Tongue (tissue), 2 donors: Measurements from ENCODE around the gene SLC10A1. TPM values are rescaled to one million over a fixed set of nuclear protein-coding genes. Genes with fewer than 3 reads are reported as not detected.
"Not testable (repeated sequence)": the region's sequence is repeated elsewhere in the genome, so short reads cannot be mapped to it uniquely, and the experiment has no call there.

Source experiments
- DNase-seq: peaks from one replicate; pipeline ENCODE4 v3.0.0-alpha.2; 2015
- total RNA-seq: library from RNA; depleted of rRNA; stranded (reverse); fragments of >200 nt; gene quantifications from one replicate; pipeline ENCODE4 v1.2.3, GENCODE V29; 2014

The SLC10A1 gene
- total RNA-seq, 1 donor from 2014 or later = not detected

DNA sequence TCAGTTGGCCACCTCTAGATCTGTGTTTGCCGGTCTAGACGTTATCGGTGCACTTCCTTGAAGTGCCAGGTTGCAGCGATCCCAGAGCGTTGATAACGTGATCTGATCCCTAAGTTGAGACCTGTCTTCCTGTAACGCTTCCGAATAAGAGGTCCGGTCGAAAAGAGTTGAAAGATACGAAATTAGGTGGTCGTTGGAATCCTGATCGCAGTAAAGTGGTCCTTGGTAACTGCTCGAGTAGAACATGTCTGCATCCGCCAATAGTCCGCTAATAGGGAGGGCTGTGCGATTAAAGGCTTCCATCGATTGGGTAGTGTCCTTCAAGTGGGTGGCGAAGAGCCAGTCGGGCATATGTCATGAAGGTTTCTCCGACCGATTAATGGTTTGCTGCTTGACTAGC is 27.4 kb downstream of the SLC10A1 start:
- DNase-seq = no peak

DNA sequence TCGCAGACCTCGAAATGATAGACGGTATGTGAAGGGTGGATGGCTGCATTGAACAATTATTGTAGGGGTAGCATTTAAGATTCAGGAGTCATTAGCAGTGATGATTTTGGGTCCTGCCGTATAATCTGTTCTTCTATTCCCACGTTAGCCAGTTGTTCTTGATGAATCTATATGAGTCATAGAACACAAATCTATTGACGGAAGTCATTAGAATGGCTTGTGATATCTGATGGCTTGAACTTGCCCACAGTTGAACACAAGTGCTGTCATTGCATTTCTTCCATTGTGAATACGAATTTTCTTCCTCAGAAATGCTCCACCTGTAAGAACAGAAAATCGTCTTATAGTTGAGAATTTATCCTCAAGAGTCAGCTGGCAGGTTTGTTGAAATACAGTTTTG is 28.2 kb downstream of the SLC10A1 start:
- no peak for DNase-seq

DNA sequence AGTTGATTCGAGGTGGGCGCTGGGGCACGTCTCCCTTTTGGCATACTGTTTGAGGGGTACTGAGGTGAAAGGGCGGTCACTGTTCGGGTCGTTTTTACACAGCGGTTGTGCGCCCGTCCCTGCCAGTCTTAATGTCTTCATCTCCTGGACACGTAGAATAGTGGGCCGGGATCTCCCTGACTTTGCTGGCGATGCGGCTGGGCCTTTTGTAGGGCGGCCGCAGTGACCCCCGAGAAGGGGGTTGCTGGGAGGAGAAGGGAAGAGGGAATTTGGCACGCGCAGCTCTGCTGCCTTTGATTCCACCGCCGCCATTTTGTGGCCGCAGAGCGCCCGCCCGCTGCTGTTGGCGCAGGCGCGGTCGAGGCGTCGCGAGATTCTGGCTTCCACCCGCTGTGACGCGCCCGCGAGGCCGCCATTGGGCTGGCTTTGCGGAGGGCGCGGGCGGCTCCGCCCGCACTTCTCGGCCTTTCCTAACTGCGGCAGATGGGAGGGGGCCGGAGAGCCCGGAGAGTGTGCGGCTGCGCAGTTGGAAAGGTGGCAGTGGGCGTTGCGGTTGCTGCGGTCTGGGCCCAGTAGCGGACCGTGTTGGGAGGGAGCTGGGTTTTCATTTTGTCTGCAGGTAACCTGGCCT is 29.6 kb downstream of the SLC10A1 start:
- DNase-seq = peak; percentile 98

DNA sequence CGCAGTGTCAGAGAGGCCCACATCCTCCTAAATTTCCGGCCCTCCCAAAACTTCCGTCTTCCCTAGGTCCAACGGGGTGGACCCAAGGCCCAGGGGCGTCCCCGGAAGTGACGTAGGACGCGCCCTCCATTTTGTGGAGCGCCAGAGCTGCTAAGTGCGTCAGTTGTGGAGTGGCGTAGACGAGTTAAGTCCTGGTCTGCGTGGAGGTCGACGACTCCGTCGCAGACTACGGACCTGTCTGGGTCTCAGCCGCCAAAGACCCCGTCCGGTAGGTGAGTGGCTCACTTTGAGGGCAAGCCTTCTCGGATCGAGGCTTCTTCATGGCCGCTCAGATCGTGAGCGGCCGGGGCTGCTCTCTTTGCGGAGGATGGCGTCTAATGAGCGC is 30.1 kb downstream of the SLC10A1 start, which contains the start of gene SRSF5:
SRSF5 (plus strand) TSS at position 159 of the 385 bp plus-strand sequence. CDS start 1,015 bp downstream, outside the sequence.
- DNase-seq = peak; percentile 99

DNA sequence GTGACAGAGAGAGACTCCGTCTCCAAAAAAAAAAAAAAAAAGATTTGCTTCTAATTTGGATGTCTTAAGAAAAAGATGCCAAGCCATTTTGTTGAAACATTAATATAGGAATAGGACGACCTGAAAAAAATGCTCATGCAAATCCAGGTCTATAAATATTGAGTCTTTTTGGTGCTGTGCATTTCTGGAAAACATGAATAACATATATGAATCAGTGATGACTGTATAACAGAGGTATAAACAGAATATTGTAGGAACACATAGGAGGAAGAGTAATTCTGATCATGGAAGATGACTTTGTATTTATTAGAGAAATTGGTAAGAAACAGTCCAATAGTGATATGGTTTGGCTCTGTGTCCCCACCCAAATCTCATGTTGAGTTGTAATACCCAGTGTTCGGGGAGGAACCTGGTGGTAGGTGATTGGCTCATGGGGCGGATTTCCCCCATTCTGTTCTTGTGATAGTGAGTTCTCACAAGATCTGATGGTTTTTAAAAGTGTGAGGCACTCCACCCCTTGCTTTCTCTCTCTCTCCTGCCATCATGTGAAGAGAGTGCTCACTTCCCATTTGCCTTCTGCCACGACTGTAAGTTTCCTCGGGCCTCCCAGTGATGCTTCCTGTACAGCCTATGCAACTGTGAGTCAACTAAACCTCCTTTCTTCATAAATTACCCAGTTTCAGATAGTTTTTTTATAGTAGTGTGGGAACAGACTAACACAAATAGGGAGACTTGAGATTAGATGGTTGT is 33.1 kb downstream of the SLC10A1 start:
- DNase-seq = no peak

DNA sequence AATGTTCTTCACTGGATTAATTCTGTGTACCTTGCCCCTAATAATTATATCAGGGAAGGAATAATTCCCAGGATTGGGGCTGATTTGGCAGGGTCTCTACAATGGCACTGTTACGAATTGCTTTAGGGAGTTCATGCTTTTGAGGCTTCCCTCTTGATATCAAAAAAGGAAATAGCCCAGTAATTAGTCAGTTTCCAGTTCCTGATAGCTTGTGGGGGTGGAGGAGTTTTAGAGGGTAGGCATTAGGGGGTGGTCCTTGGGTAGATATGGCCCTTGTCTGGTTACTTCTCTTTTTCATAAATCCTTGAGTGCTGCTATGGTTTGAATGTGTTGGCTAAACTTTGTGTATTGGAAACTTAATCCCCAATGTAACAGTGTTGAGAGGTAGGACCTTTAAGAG is 36.2 kb downstream of the SLC10A1 start:
- no peak for DNase-seq

DNA sequence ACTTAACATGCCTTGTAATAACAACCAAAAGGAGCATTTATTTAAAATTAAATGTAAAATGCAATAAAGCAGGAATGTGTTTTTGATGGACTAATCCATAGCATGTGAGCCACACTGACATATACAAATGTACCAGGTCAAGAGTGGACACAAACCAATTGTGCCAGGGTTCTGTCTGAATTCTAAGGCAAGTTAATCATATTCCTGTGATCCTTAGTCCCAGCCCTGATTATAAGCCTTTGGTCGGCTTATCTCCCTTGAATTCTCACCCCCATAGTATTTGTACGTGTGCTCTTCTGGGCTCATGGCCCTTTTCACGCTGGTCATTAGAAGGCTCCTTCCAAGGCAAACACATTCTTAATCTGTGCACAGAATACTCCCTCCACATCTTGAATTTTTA is 40.7 kb downstream of the SLC10A1 start:
- no peak for DNase-seq

DNA sequence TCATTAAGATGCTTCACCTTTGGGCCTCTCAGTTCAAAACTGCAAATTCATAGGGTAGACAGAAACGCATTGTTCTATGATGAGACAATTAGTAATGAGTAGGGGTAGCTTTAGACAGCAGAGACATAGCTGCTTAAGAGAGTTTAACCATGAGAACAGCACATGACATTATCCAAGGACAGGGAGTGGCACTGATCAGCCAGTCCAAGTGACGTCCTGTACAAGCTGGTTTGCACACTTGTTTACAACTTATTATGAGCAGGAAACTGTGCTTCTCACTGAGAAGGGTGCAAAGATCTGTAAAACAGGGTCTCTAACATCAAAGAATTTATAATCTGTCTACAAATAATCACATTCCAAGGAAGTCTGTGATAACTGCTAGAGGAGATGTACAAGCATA is 41.3 kb downstream of the SLC10A1 start:
- DNase-seq = no peak

DNA sequence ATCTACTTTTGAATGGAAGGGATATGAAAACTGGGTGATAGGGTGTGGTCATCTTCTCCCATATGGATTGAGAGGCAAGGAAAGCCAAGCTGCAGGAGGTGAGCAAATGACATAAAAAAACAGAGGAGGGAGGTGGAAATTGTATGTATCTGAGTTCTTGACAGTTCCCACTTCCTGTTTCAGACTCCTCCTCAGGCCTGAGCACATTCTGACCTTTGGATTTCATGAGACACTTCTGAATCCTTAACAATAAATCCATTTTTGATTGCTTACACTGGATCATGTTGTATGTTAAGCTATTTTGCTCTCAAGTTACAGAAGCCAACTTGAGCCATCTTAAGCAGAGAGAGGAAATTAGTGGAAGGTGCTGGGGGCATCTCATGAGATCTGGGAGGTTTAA is 41.7 kb downstream of the SLC10A1 start:
- no peak for DNase-seq

DNA sequence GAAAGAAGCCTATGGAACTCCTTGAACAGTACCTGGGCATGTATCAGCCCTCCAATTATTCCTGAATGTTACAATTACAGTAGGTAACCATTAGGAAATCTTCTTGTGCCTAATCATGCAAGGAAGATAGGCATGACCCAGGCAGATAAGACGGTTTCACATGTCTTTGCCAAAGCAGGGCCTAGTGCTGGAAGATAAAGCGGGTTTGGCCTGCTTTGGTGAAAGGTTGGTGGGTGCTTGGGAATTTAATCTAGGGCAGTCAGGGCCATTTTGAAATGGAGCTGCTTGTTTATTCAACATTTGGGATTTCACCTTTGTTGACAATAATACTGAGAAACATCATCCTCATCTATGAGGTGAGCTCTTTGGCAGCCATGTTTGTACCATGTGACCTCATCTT is 42.6 kb downstream of the SLC10A1 start:
- DNase-seq = no peak

DNA sequence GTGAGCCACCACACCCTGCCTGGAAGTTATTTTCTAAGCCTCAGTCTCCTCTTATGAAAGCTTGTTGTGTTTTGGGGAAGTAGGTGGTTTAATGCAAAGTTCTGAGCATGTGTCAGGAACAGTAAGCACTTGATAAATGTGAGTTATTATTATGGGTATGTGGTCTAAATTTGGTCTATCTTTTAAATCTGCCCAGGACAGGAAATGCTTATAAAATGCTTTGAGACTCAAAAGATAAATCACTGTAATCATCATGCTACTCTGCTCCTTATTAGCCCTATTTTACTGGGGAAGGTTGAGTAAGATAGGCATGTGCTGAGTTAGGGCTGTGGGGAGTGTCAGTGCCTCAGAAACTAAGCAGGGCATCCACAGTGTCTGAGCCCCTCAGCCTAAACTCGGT is 43.2 kb downstream of the SLC10A1 start:
- DNase-seq = no peak

DNA sequence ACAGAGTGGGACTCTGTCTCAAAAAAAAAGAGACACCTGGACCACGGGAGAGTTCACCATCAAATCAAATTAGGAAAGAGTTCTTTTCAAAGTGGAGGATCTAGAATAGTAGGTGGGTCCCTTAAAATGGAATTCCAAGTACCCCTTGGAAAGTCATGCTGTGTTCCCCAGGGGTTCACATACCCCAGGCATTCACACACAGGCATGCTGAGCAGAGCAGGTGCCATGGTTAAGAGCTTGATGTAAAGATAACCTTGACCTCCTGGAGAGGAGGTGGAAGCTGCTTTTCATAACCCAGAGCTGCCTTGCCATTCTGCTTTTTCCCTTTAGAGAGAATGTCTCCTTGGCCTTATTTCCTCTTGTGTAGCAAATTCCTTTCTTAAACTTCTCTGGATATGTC is 44.3 kb downstream of the SLC10A1 start:
- DNase-seq = no peak

DNA sequence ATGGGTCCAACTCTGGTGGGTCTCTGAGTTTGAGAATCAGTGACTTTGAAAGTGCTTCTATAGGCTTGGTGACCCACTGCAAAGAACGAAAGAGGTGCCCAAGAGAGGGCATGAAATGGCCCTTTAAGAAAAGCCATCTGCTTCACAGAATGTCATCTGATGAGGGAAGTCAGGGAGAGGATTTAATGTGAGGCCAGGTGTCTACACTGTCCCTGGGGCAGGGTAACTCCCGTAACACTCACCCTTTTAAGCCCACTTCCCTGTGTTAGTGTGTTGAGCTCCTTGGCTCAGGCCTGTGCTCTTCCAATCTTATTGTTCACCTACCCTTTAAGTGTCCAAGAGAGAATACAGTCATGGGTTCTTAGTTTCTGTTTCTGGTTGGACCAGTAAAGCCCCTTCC is 46.5 kb downstream of the SLC10A1 start:
- DNase-seq = no peak

DNA sequence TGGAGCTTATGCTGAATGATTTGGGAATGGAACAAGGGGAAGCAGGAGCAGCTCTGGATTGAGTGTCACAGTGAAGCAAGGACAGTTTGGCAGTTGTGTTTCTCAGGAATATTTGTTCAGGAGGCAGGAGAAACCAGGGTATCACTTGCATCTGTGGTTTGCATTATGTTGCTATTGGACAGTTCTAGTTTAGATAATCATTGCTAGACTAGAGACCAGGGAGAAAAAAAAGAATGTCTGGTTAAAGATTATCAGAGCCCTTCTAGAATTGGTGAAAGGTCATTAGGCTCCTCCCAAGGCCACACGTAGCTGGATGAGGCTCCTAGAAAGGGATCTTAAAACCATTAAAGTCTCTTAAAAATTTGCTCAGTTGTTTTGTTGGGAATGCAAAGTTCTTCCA is 47.1 kb downstream of the SLC10A1 start:
- no peak for DNase-seq

DNA sequence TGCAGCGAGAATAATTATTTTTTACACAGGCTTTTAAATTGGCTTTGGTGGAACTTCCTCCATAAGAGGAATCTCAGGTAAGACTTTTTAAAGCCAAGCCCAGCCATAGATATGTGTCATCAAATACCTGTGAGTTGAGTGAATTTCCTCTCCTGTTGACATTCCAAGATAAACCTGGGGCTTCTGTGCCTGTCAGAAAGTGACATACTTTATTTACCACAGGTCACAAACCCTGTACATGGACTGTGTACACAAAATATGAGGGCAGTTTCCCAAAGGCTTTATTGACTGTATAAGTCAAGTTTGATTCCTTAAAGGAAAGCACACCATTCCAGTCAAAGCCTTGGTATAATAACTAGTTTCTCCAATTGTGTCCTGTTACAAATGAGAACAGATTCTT is 56.0 kb downstream of the SLC10A1 start:
- DNase-seq = no peak

DNA sequence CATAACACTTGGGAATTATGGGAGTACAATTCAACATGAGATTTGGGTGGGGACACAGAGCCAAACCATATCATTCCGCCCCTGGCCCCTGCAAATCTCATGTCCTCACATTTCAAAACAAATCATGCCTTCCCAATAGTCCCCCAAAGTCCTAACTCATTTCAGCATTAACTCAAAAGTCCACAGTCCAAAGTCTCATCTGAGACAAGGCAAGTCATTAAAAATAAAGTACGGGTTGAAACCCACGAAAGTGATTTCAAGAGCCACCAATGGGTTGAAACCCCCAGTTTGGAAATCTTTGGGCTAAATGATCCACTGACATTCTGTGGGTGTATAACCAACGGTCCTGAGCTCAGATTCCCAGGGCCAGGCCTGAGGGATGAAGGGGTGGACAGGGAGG is 60.6 kb downstream of the SLC10A1 start:
- not testable (repeated sequence) for DNase-seq

DNA sequence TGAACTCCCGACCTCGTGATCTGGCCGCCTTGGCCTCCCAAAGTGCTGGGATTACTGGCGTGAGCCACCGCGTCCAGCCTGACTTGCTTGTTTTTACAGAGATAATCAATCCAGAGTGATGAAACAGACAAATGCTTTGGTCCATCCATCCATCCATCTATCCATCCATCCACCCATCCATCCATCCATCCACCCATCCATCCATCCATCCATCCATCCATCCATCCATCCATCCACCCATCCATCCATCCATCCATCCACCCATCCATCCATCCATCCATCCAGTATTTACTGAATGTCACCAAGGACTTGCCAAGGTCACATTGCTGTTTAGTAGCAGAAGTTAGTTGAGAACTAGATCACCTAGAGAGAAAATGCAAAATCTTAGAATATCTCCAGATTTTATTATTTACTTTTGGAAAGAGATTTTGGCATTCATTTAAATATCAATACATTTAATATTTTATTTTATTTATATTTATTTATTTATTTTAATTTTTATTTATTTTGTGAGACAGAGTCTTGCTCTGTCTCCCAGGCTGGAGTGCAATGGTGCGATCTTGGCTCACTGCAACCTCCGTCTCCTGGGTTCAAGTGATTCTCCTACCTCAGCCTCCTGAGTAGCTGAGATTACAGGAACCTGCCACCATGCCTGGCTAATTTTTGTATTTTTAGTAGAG is 65.0 kb downstream of the SLC10A1 start:
- not testable (repeated sequence) for DNase-seq

DNA sequence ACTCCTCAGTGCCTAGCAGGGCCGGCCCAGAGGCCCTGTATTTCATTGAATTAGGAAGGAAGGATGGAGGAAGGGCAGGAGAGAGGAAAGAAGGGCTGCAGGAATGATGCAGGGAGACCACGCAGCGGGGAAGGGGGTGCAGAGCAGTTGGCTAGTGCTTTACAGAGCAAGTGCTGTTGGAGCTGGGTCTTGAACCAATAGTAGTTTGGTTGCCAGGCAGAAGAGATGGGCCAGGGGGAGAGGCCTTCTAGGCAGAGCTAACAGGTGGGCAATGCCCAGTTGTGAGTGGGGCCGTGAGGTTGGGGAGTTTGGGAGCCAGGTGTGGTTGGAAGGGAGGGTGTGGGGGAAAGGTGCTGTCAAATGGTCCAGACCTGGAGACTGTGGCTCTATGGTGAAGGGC is 69.2 kb downstream of the SLC10A1 start:
- DNase-seq = no peak

DNA sequence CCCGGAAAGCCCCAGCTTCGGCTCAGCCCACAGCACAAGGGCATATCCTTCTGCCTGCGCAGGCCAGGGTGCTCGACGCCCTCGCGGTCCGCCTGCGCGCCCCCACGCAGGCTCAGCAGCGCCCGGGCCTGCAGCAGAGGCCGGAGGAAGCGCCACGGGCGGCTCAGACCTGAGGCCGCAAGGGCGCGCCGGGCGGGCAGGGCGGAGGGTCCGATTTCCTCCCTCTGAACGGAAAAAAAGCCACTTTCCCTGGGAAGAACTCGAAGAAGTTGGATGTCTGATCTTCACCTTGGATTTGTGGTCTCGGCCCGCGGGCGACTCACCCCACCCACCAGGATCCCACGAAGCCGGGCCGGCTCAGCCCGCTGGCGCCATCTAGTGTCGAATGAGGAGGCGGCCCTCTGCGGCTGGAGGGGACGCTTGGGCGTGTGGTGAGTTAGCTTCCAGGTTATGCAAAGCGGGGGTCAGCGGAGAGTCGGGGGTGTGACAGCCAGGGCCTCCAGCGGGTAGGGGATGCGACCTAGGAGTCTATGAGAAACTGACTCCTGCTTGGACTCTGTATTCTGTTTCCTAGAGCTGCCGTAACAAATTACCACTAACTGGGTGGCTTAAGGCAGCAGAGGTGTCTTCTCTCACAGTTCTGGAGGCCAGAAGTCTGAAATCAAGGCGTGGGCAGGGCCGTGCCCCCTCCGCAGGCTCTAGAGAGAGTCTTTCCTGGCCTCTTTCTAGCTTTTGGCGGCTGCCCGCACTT is 70.1 kb downstream of the SLC10A1 start:
- peak; percentile 90 for DNase-seq
